Karpas-422 (cell line): ENCODE data around the gene HOXD3. TPM values are rescaled to one million over a fixed set of nuclear protein-coding genes. Genes with fewer than 3 reads are reported as not detected.
A peak's percentile ranks its signal among the peaks of the same experiment; 100 is the strongest.

Experiments
- DNase-seq: peaks from one replicate; pipeline ENCODE4 v3.0.0-alpha.2; 2015
- H2AFZ ChIP-seq: fragments of 200-600 bp; sonication (generic); 2 replicates; pipeline ENCODE4 v1.6.1; 2014; ENCODE audit warnings: antibody characterized with exemption, low read length, mixed read lengths
- H3K27ac ChIP-seq: fragments of 200-600 bp; sonication (generic); 2 replicates; pipeline ENCODE4 v1.5.1; 2014; ENCODE audit warnings: mild to moderate bottlenecking, low read length, moderate library complexity
- H3K27me3 ChIP-seq: fragments of 200-600 bp; sonication (generic); 2 replicates; pipeline ENCODE4 v1.6.1; 2014; ENCODE audit warnings: low read length, mixed read lengths
- H3K36me3 ChIP-seq: fragments of 200-600 bp; sonication (generic); 2 replicates; pipeline ENCODE4 v1.6.1; 2014; ENCODE audit warnings: low read length, mixed read lengths; ENCODE audit not compliant: insufficient read depth
- H3K4me1 ChIP-seq: fragments of 200-600 bp; sonication (generic); 2 replicates; pipeline ENCODE4 v1.6.1; 2014; ENCODE audit warnings: mild to moderate bottlenecking, low read length, mixed read lengths
- H3K4me2 ChIP-seq: fragments of 200-600 bp; sonication (generic); 2 replicates; pipeline ENCODE4 v1.6.1; 2014; ENCODE audit warnings: low read length, low read depth, mild to moderate bottlenecking; ENCODE audit not compliant: poor library complexity, severe bottlenecking
- H3K4me3 ChIP-seq: fragments of 200-600 bp; sonication (generic); 2 replicates; pipeline ENCODE4 v1.5.1; 2014; ENCODE audit warnings: mild to moderate bottlenecking, antibody characterized with exemption, low read length, mixed read lengths
- H3K79me2 ChIP-seq: fragments of 200-600 bp; sonication (generic); 2 replicates; pipeline ENCODE4 v1.6.1; 2014; ENCODE audit warnings: mild to moderate bottlenecking, low read length, mixed read lengths
- H3K9ac ChIP-seq: fragments of 200-600 bp; sonication (generic); 2 replicates; pipeline ENCODE4 v1.6.0; 2014; ENCODE audit warnings: low read length
- H3K9me2 ChIP-seq: fragments of 200-600 bp; sonication (generic), shearing (Covaris generic); replicated peaks from 2 replicates; pipeline ENCODE4 v1.6.0; 2014; ENCODE audit warnings: mild to moderate bottlenecking, low read length, moderate library complexity; ENCODE audit not compliant: insufficient read depth
- H3K9me3 ChIP-seq: fragments of 300-700, 200-600 bp; sonication (generic); 2 replicates; pipeline ENCODE4 v1.6.1; 2014; ENCODE audit warnings: low read length, mixed read lengths
- H4K20me1 ChIP-seq: fragments of 200-600 bp; sonication (generic); 2 replicates; pipeline ENCODE4 v1.6.1; 2014; ENCODE audit warnings: mild to moderate bottlenecking, antibody characterized with exemption, low read length, low read depth; ENCODE audit not compliant: insufficient read depth
- total RNA-seq: library from RNA; depleted of rRNA; stranded (reverse); fragments of >200 nt; shearing (Covaris generic); gene quantifications from 2 replicates; pipeline ENCODE4 v1.2.3, GENCODE V29; 2014; ENCODE audit warnings: low replicate concordance

Gene HOXD3
- total RNA-seq, 1 experiment from 2014 or later, result not detected

GRCh38 chr2:176118601-176119339, 38.3 kb upstream of the HOXD3 start:
- H3K9ac ChIP-seq, result 0 out of 2 replicates have a peak overlapping the region, but pooled peaks have one; percentile 27
- DNase-seq, result peak; percentile 79
- H3K27ac ChIP-seq, result no peak overlapping the region
- H3K4me1 ChIP-seq, result no peaks in the 10 kb centered on the region
- peak overlapping the region; percentile 44 for H3K4me2 ChIP-seq
- no peaks in the 10 kb centered on the region for H3K9me3 ChIP-seq
- H3K4me3 ChIP-seq, result peak overlapping the region; percentile 40; the same call in 1 of the 2 replicates
- no peaks in the 10 kb centered on the region for H4K20me1 ChIP-seq
- H3K9me2 ChIP-seq, result no peaks in the 10 kb centered on the region
- no peaks in the 10 kb centered on the region for H3K27me3 ChIP-seq
- no peaks in the 10 kb centered on the region for H3K36me3 ChIP-seq
- no peak overlapping the region for H2AFZ ChIP-seq
- H3K79me2 ChIP-seq, result no peaks in the 10 kb centered on the region

- Histone ChIP-seq H3K36me3 (no peaks in the 10 kb centered on the region), H3K4me2 (no peak overlapping the region), H3K9ac (no peak overlapping the region), H3K27me3 (no peaks in the 10 kb centered on the region), H3K9me3 (no peaks in the 10 kb centered on the region), H3K27ac (no peak overlapping the region), H4K20me1 (no peaks in the 10 kb centered on the region), H3K9me2 (no peaks in the 10 kb centered on the region), H3K4me3 (no peak overlapping the region), H2AFZ (no peak overlapping the region), H3K79me2 (no peaks in the 10 kb centered on the region), H3K4me1 (no peaks in the 10 kb centered on the region)
- no peak for DNase-seq
Measured at GRCh38 chr2:176120364-176121189, 36.5 kb upstream of the HOXD3 start.

- Histone ChIP-seq H2AFZ (no peak overlapping the region), H3K4me3 (no peak overlapping the region), H3K27ac (no peak overlapping the region), H3K79me2 (no peaks in the 10 kb centered on the region), H3K36me3 (no peaks in the 10 kb centered on the region), H3K4me1 (no peaks in the 10 kb centered on the region), H3K27me3 (no peaks in the 10 kb centered on the region), H3K9ac (no peak overlapping the region), H3K4me2 (no peak overlapping the region), H3K9me2 (no peaks in the 10 kb centered on the region), H4K20me1 (no peaks in the 10 kb centered on the region), H3K9me3 (no peaks in the 10 kb centered on the region)
- DNase-seq, result no peak
Measured at GRCh38 chr2:176121190-176122051, 35.7 kb upstream of the HOXD3 start.

- no peaks in the 10 kb centered on the region for H3K9me2 ChIP-seq
- H3K4me1 ChIP-seq, result peaks cover under 1% of the 10 kb centered on the region; the same call in 1 of the 2 replicates
- H3K79me2 ChIP-seq, result no peaks in the 10 kb centered on the region
- no peaks in the 10 kb centered on the region for H4K20me1 ChIP-seq
- no peaks in the 10 kb centered on the region for H3K27me3 ChIP-seq
- H3K4me2 ChIP-seq, result no peak overlapping the region
- H3K27ac ChIP-seq, result no peak overlapping the region
- no peak overlapping the region for H3K4me3 ChIP-seq
- no peaks in the 10 kb centered on the region for H3K9me3 ChIP-seq
- H2AFZ ChIP-seq, result no peak overlapping the region
- no peak overlapping the region for H3K9ac ChIP-seq
- no peaks in the 10 kb centered on the region for H3K36me3 ChIP-seq
- DNase-seq, result no peak
Measured at GRCh38 chr2:176122052-176122682, 34.9 kb upstream of the HOXD3 start.

GRCh38 chr2:176122683-176123410, 34.3 kb upstream of the HOXD3 start, which contains the start of gene HOXD9:
TSS of gene HOXD9 (plus strand) at chr2:176122719. CDS start at chr2:176122769, 50 bp downstream.
- no peak for DNase-seq

GRCh38 chr2:176123411-176124109, 33.5 kb upstream of the HOXD3 start:
- no peaks in the 10 kb centered on the region for H3K36me3 ChIP-seq
- no peaks in the 10 kb centered on the region for H3K27me3 ChIP-seq
- H3K4me3 ChIP-seq, result no peak overlapping the region
- H4K20me1 ChIP-seq, result no peaks in the 10 kb centered on the region
- H3K9ac ChIP-seq, result no peak overlapping the region
- no peaks in the 10 kb centered on the region for H3K79me2 ChIP-seq
- no peaks in the 10 kb centered on the region for H3K9me3 ChIP-seq
- no peak for DNase-seq
- no peak overlapping the region for H3K4me2 ChIP-seq
- H3K9me2 ChIP-seq, result no peaks in the 10 kb centered on the region
- peaks cover 3% of the 10 kb centered on the region; the same call in 1 of the 2 replicates for H3K4me1 ChIP-seq
- no peak overlapping the region for H2AFZ ChIP-seq
- no peak overlapping the region for H3K27ac ChIP-seq

More at GRCh38 chr2:176122683-176123410, 34.3 kb upstream of the HOXD3 start, which contains the start of gene HOXD9:
- H3K79me2 ChIP-seq, result no peaks in the 10 kb centered on the region
- no peaks in the 10 kb centered on the region for H3K27me3 ChIP-seq
- H3K36me3 ChIP-seq, result no peaks in the 10 kb centered on the region
- H3K4me3 ChIP-seq, result no peak within 1 kb of the TSS
- H3K4me1 ChIP-seq, result peaks cover 3% of the 10 kb centered on the region; the same call in 1 of the 2 replicates
- no peak within 1 kb of the TSS for H3K27ac ChIP-seq
- no peak within 1 kb of the TSS for H3K4me2 ChIP-seq
- no peaks in the 10 kb centered on the region for H3K9me2 ChIP-seq
- H3K9ac ChIP-seq, result no peak within 1 kb of the TSS
- H3K9me3 ChIP-seq, result no peaks in the 10 kb centered on the region
- H4K20me1 ChIP-seq, result no peaks in the 10 kb centered on the region
- H2AFZ ChIP-seq, result no peak within 1 kb of the TSS
